ENCODE measurements around the gene KIAA1549. TPM values are rescaled to one million over a fixed set of nuclear protein-coding genes. Genes with fewer than 3 reads are reported as not detected.

The KIAA1549 gene
- total and polyA plus RNA-seq, 8 donors: 0.15 to 7.8 (median 1.4) TPM

DNA sequence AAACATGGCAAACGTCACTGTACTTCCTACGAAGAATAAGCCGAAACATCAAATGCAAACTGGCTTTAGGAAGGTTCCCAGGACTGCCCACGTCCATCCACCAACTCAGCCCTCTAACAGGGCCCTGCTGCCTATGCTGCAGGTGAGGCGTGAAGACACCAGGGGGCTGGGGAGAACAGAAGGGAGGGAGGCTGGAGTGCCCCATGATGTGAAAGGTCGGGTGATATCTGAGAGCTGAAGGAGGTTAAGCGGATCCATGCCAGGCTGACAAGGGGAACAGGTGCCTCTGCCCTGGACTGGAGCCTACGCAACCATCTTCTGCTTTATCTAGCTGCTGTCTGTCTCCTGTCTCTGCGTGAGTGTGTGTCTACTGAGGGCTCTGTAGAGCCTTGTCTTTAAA, 143.0 kb downstream of the KIAA1549 start:
- H3K27me3 ChIP-seq: no peaks in the 10 kb centered on the region
- H3K4me1 ChIP-seq: no peaks in the 10 kb centered on the region
- H3K9me3 ChIP-seq: no peaks in the 10 kb centered on the region
- intact Hi-C loops (cut with DNase I; ENCODE audit: low total_unique reads): no loop called here
- H3K36me3 ChIP-seq: peaks cover 6 to 31% (median 22%) of the 10 kb centered on the region in 4 donors
- TF ChIP-seq EP300 (IDR thresholded peaks at IDR 0.05) (no peak), POLR2AphosphoS5 (IDR thresholded peaks at IDR 0.05) (no peak)
- TF ChIP-seq, protein P1, sequence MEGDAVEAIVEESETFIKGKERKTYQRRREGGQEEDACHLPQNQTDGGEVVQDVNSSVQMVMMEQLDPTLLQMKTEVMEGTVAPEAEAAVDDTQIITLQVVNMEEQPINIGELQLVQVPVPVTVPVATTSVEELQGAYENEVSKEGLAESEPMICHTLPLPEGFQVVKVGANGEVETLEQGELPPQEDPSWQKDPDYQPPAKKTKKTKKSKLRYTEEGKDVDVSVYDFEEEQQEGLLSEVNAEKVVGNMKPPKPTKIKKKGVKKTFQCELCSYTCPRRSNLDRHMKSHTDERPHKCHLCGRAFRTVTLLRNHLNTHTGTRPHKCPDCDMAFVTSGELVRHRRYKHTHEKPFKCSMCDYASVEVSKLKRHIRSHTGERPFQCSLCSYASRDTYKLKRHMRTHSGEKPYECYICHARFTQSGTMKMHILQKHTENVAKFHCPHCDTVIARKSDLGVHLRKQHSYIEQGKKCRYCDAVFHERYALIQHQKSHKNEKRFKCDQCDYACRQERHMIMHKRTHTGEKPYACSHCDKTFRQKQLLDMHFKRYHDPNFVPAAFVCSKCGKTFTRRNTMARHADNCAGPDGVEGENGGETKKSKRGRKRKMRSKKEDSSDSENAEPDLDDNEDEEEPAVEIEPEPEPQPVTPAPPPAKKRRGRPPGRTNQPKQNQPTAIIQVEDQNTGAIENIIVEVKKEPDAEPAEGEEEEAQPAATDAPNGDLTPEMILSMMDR (IDR thresholded peaks at IDR 0.05): no peak
- H3K27ac ChIP-seq: no peak overlapping the region
- DNase-seq: no peak
- WGBS, 5 donors: 85 to 88% (median 87%) methylated on average over 9 of the region's 9 CpGs
- H3K4me3 ChIP-seq: no peak overlapping the region

DNA sequence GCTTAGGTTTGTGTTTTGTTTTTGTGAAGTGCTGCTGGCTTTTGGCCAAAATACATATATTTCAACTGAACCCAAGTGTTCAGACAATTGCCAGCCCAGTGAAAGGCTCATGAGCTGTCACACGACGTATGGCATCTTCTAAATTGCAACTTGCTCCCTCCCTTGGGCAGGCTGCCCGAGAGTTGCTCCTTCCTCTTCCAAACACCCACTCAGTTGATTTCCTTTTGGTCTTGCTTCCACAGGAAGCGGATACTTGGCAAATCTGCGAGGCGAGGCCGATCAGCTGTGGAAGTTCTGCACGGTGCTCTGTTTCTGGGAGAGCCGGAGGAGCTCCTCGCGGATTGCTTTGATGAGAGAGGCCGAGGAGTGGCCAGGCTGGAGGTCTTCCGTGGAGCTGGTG, 143.6 kb downstream of the KIAA1549 start:
- H3K27me3 ChIP-seq: no peaks in the 10 kb centered on the region
- no peak overlapping the region for H3K27ac ChIP-seq
- peaks cover 6 to 31% (median 22%) of the 10 kb centered on the region in 4 donors for H3K36me3 ChIP-seq
- peak in 1 of 2 donors; percentile 53 for DNase-seq
- TF ChIP-seq POLR2AphosphoS5 (IDR thresholded peaks at IDR 0.05): no peak
- TF ChIP-seq EP300 (IDR thresholded peaks at IDR 0.05): no peak
- TF ChIP-seq POLR2A (IDR thresholded peaks at IDR 0.05): no peak
- TF ChIP-seq, protein P1 (IDR thresholded peaks at IDR 0.05): no peak
- H3K4me1 ChIP-seq: no peaks in the 10 kb centered on the region
- no peak overlapping the region for H3K4me3 ChIP-seq
- WGBS, 5 donors: 67 to 82% (median 73%) methylated on average over 13 of the region's 13 CpGs
- intact Hi-C loops (cut with DNase I; ENCODE audit: low total_unique reads): no loop called here
- H3K9me3 ChIP-seq: no peaks in the 10 kb centered on the region

DNA sequence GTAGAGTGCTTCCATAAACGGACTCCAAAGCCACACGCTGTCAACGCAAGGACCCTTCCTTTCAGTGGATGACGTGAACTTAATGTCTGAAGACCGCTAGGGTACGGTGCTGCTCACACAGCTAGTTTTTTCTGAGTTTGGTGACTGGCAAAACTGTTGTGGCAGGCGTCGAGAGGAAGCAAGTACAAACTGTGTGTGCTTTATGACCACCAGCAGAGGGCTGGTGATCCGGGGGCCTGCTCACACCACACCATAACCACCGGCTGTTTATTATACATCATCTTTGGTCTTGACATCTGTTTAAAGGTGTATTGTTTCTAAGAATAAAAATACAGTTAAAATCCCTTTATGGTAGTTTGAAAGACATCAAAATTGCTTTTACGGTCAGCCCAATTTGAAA, 146.1 kb downstream of the KIAA1549 start:
- H3K4me3 ChIP-seq: no peak overlapping the region
- no peaks in the 10 kb centered on the region for H3K9me3 ChIP-seq
- intact Hi-C loops (cut with DNase I; ENCODE audit: low total_unique reads): no loop called here
- no peak overlapping the region for H3K27ac ChIP-seq
- no peaks in the 10 kb centered on the region for H3K27me3 ChIP-seq
- H3K36me3 ChIP-seq: peaks cover 6 to 28% (median 19%) of the 10 kb centered on the region in 4 donors
- no peaks in the 10 kb centered on the region for H3K4me1 ChIP-seq
- WGBS, 5 donors: 86 to 91% (median 91%) methylated on average over 11 of the region's 11 CpGs
- DNase-seq: no peak
- TF ChIP-seq POLR2A (IDR thresholded peaks at IDR 0.05): no peak
- TF ChIP-seq, protein P1 (IDR thresholded peaks at IDR 0.05): no peak
- TF ChIP-seq EP300 (IDR thresholded peaks at IDR 0.05): no peak
- no peak for TF ChIP-seq POLR2AphosphoS5 (IDR thresholded peaks at IDR 0.05)

DNA sequence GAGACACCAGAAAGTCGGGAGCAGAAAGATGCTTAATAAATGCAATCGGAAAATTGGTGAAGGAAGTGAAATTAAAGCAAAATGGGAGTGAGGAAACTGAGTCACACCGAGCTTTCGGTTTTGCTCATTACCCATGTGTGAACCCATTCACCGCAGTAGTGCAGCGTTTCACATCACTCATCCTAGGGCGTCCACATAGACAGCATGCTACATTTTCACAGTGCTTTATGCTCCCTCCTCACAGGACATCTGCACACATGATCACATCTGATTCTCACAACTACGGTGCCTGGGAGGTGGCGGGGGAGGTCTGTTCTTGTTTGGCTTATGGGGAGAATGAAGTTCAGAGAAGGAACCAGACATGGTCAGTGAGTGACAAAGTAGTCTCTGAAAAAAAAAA, 146.6 kb downstream of the KIAA1549 start:
- Histone ChIP-seq H3K36me3 (peaks cover 6 to 28% (median 17%) of the 10 kb centered on the region in 4 donors), H3K4me1 (no peaks in the 10 kb centered on the region), H3K27me3 (no peaks in the 10 kb centered on the region), H3K4me3 (no peak overlapping the region), H3K9me3 (no peaks in the 10 kb centered on the region), H3K27ac (no peak overlapping the region)
- no peak for DNase-seq
- WGBS, 5 donors: 86 to 93% (median 90%) methylated on average over 9 of the region's 9 CpGs
- intact Hi-C loops (cut with DNase I; ENCODE audit: low total_unique reads): no loop called here
- no peak for TF ChIP-seq POLR2A (IDR thresholded peaks at IDR 0.05)
- no peak for TF ChIP-seq POLR2AphosphoS5 (IDR thresholded peaks at IDR 0.05)
- TF ChIP-seq EP300 (IDR thresholded peaks at IDR 0.05): no peak
- TF ChIP-seq, protein P1 (IDR thresholded peaks at IDR 0.05): no peak

All from stomach (tissue), 9 donors.